ENCODE results near the gene LRP8. TPM values are rescaled to one million over a fixed set of nuclear protein-coding genes. Genes with fewer than 3 reads are reported as not detected.

Gene LRP8
- total RNA-seq, 1 donor, result 27.6 TPM

DNA sequence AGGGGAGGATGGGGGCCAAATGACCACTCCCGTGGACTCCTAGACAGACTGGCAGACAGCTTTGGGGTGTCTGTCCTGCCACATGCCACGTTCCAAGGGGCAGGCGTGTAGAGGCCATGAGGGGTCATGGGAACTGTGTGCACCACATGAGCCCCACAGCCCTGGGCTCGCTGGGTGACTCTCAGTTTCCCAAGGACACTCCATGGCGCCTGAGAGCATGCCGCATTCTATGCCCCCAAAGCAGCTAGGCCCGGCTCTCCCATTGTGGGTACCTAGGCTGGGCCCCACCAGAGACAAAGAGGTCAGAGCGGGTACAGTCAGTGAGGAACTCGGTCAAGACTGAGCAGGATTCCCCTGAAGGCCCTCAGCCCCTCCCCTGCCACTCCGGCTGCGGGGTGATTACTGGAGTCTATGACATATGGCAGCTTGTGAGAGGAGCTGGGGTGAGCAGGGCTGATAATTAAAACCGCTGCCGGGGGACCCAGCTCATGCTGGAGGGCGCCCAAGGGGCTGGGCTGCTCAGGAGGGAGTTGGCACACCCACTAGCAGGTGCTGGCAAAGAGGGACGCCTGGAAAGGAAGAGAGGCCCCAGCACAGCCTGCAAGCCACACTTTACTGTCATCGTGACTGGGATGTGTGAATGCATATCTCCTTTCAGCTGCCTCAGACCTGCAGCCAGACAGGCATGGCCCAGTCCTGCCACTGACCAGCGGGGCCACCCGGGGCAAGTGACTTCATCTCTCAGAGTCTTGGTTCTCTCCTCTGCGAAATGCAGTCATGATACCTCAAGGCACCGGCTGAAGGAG lies 8.4 kb downstream of the LRP8 start:
- H3K4me3 ChIP-seq (ENCODE audit: low read depth, low read length), result no peak overlapping the region
- DNase-seq (ENCODE audit: low read depth), result no peak
- TF ChIP-seq, protein P1, sequence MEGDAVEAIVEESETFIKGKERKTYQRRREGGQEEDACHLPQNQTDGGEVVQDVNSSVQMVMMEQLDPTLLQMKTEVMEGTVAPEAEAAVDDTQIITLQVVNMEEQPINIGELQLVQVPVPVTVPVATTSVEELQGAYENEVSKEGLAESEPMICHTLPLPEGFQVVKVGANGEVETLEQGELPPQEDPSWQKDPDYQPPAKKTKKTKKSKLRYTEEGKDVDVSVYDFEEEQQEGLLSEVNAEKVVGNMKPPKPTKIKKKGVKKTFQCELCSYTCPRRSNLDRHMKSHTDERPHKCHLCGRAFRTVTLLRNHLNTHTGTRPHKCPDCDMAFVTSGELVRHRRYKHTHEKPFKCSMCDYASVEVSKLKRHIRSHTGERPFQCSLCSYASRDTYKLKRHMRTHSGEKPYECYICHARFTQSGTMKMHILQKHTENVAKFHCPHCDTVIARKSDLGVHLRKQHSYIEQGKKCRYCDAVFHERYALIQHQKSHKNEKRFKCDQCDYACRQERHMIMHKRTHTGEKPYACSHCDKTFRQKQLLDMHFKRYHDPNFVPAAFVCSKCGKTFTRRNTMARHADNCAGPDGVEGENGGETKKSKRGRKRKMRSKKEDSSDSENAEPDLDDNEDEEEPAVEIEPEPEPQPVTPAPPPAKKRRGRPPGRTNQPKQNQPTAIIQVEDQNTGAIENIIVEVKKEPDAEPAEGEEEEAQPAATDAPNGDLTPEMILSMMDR (IDR thresholded peaks at IDR 0.05; ENCODE audit: insufficient read depth, low read depth, low read length), result no peak

GRCh38 chr1:53317646-53318539 lies 10.0 kb downstream of the LRP8 start:
- no peak for DNase-seq (ENCODE audit: low read depth)
- H3K4me3 ChIP-seq (ENCODE audit: low read depth, low read length), result no peak overlapping the region
- TF ChIP-seq, protein P1 (IDR thresholded peaks at IDR 0.05; ENCODE audit: insufficient read depth, low read depth, low read length), result no peak

DNA sequence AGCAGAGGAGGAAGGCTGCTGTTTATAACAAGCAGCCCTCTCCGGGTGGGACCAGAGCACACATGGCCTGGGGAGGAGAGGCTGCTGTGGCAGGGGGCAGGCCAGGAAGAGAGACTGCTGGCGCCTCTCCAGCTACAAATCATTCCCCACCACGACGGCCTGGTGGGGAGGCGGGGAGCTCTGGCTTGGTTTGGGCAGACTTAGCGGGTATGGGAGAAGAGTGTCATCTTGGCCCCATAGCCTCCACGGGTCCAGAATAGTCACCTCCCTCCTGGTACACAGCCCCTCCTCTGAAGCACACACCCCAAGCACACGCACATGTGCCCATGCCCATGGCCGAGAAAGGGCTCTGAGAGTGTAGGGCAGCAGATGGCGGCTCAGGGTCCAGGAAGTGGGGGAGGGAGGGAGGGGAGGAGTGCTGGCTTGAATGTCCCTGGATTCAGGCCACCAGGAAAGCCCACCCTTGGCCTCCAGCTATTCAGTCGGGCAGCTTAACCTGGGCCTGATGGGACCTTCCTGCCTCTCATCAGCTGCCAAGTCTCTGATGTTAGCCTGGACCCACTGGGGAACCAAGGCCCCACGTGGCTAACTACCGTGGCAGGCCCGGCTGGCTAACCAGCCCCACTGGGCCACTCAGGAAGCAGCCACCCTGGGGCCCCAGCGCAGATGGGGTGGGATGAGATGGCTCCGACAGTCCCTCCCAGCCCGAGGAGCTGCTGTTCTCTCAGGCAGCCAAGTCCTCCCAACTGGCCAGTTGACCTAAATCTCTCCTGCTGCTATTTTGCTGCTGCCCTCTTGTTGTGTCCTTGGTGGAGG lies 10.9 kb downstream of the LRP8 start:
- no peak for DNase-seq (ENCODE audit: low read depth)
- TF ChIP-seq, protein P1 (IDR thresholded peaks at IDR 0.05; ENCODE audit: insufficient read depth, low read depth, low read length), result no peak
- H3K4me3 ChIP-seq (ENCODE audit: low read depth, low read length), result no peak overlapping the region

DNA sequence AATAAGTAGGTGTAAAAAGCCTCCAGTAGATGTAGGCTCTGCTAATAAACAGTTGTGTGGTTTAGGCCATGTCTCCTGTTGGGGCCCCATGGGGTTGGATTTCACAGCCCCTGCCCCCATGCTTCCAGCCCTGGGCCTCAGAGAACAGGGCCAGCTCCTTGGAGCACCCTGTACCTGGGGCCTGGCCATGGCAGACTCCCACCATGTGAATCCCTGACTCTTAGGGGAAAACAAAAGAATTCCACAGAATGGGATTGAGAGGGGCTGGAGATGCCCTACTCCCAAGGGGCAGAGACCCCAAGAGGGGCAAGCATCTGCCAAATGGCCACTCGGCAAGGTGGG lies 11.5 kb downstream of the LRP8 start:
- no peak overlapping the region for H3K4me3 ChIP-seq (ENCODE audit: low read depth, low read length)
- no peak for DNase-seq (ENCODE audit: low read depth)
- TF ChIP-seq, protein P1 (IDR thresholded peaks at IDR 0.05; ENCODE audit: insufficient read depth, low read depth, low read length), result no peak

- TF ChIP-seq, protein P1 (IDR thresholded peaks at IDR 0.05; ENCODE audit: insufficient read depth, low read depth, low read length), result no peak
- no peak overlapping the region for H3K4me3 ChIP-seq (ENCODE audit: low read depth, low read length)
- DNase-seq (ENCODE audit: low read depth), result peak; percentile 20
These were observed 12.1 kb downstream of the LRP8 start for GRCh38 chr1:53315456-53316423.
